HepG2 (cell line): ENCODE results near the gene TMEM114. TPM values are rescaled to one million over a fixed set of nuclear protein-coding genes. Genes with fewer than 3 reads are reported as not detected.

Experiments used
- AGO1 ChIP-seq: fragments of 200-400 bp; formaldehyde crosslinking; IDR thresholded peaks from 2 replicates; pipeline ENCODE4 v1.6.1; 2017; ENCODE audit warnings: mild to moderate bottlenecking, low read depth, low read length, moderate library complexity; ENCODE audit not compliant: poor library complexity, severe bottlenecking
- CSRNP1 ChIP-seq: sonication (generic); formaldehyde crosslinking; IDR thresholded peaks from 2 replicates; pipeline ENCODE4 v1.8.1; 2023; ENCODE audit warnings: mild to moderate bottlenecking, missing genetic modification reagents
- EEA1 ChIP-seq: sonication (generic); formaldehyde crosslinking; IDR thresholded peaks from 2 replicates; pipeline ENCODE4 v1.5.1; 2020; ENCODE audit warnings: mild to moderate bottlenecking, missing genetic modification reagents, borderline replicate concordance
- GMEB1 ChIP-seq: sonication (generic); formaldehyde crosslinking; IDR thresholded peaks from 2 replicates; pipeline ENCODE4 v1.5.1; 2020; ENCODE audit warnings: missing genetic modification reagents, mild to moderate bottlenecking, borderline replicate concordance
- GRHL1 ChIP-seq: sonication (generic); formaldehyde crosslinking; conservative IDR thresholded peaks from 2 replicates; pipeline ENCODE4 v1.8.0; 2022; ENCODE audit warnings: missing genetic modification reagents
- HNRNPL ChIP-seq: fragments of 200-400 bp; formaldehyde crosslinking; IDR thresholded peaks from 2 replicates; pipeline ENCODE4 v1.6.1; 2017; ENCODE audit warnings: mild to moderate bottlenecking, low read depth, low read length
- HNRNPLL ChIP-seq: fragments of 200-400 bp; formaldehyde crosslinking; IDR thresholded peaks from 2 replicates; pipeline ENCODE4 v1.6.1; 2017; ENCODE audit warnings: mild to moderate bottlenecking, low read depth, low read length; ENCODE audit not compliant: poor library complexity, severe bottlenecking
- HOXA3 ChIP-seq: sonication (generic); formaldehyde crosslinking; IDR thresholded peaks from 2 replicates; pipeline ENCODE4 v1.5.0; 2020; ENCODE audit warnings: missing genetic modification reagents
- IRF1 ChIP-seq: sonication (generic); formaldehyde crosslinking; IDR thresholded peaks from 2 replicates; pipeline ENCODE4 v1.4.0; 2020; ENCODE audit warnings: low read depth, mild to moderate bottlenecking, missing genetic modification reagents
- KAT7 ChIP-seq: IDR thresholded peaks from 2 replicates; pipeline ENCODE4 v1.6.1; 2018; ENCODE audit warnings: borderline replicate concordance, missing compliant biosample characterization
- KMT2A ChIP-seq: sonication (generic); formaldehyde crosslinking; IDR thresholded peaks from 2 replicates; pipeline ENCODE4 v1.4.0; 2020; ENCODE audit warnings: missing genetic modification reagents
- MED8 ChIP-seq: sonication (generic); formaldehyde crosslinking; IDR thresholded peaks from 2 replicates; pipeline ENCODE4 v1.8.1; 2023; ENCODE audit warnings: mild to moderate bottlenecking, missing genetic modification reagents; ENCODE audit not compliant: insufficient replicate concordance
- MEF2D ChIP-seq: sonication (generic); formaldehyde crosslinking; IDR thresholded peaks from 2 replicates; pipeline ENCODE4 v1.5.1; 2020; ENCODE audit warnings: mild to moderate bottlenecking, missing genetic modification reagents
- NCOR1 ChIP-seq: fragments of 200-600 bp; sonication (generic); IDR thresholded peaks from 2 replicates; pipeline ENCODE4 v1.7.0; 2017; ENCODE audit warnings: antibody characterized with exemption, low read length, borderline replicate concordance
- RXRA ChIP-seq: sonication (generic); formaldehyde crosslinking; IDR thresholded peaks from 2 replicates; pipeline ENCODE4 v1.5.1; 2020; ENCODE audit warnings: missing genetic modification reagents
- ZC3H13 ChIP-seq: sonication (generic); formaldehyde crosslinking; IDR thresholded peaks from 2 replicates; pipeline ENCODE4 v1.8.1; 2023; ENCODE audit warnings: mild to moderate bottlenecking, missing genetic modification reagents, moderate library complexity
- ZFY ChIP-seq: sonication (generic); formaldehyde crosslinking; IDR thresholded peaks from 2 replicates; pipeline ENCODE4 v1.4.0; 2020; ENCODE audit warnings: missing genetic modification reagents
- ZKSCAN1 ChIP-seq: fragments of 150-350 bp; IDR thresholded peaks from 2 replicates; pipeline ENCODE4 v1.6.1; 2014; ENCODE audit warnings: low read length
- ZNF451 ChIP-seq: sonication (generic); formaldehyde crosslinking; IDR thresholded peaks from 2 replicates; pipeline ENCODE4 v1.5.0; 2020; ENCODE audit warnings: mild to moderate bottlenecking, missing genetic modification reagents
- polyA plus RNA-seq, 8 experiments: library from polyadenylated mRNA; depleted of rRNA in 3 of 8; stranded (reverse) in 7 of 8; unstranded in 1 of 8; fragments of >200 nt; fragmentation: Illumina TruSeq in 4 of 8; extraction: Trizol in 4 of 8; gene quantifications; 2 replicates each; pipeline versions ENCODE4 v1.2.1 to v1.2.3, GENCODE V29; 2011 to 2016; ENCODE audit warnings: low read depth in 4 of 8, missing spikeins in 1 of 8, mixed read lengths in 1 of 8; ENCODE audit not compliant: insufficient read depth in 1 of 8
- total RNA-seq, 5 experiments: library from RNA; depleted of rRNA; stranded (reverse); fragments of >200 nt; fragmentation: Illumina TruSeq; extraction: Trizol; gene quantifications; 2 replicates each; pipeline ENCODE4 v1.2.3, GENCODE V29; 2016; ENCODE audit warnings: low read depth in 1 of 5
- TF ChIP-seq, protein P1 (sequence below): sonication (generic); formaldehyde crosslinking; conservative IDR thresholded peaks from 2 replicates; pipeline ENCODE4 v1.8.1; 2023; ENCODE audit warnings: missing genetic modification reagents
- TF ChIP-seq, protein P2 (sequence below): sonication (generic); formaldehyde crosslinking; conservative IDR thresholded peaks from 2 replicates; pipeline ENCODE4 v1.4.0; 2020; ENCODE audit warnings: missing genetic modification reagents

TMEM114 gene
- total and polyA plus RNA-seq, 2 of the 13 experiments (the other 11 are each of a cell fraction or from before 2014, with no cell fraction given), result not detected

DNA sequence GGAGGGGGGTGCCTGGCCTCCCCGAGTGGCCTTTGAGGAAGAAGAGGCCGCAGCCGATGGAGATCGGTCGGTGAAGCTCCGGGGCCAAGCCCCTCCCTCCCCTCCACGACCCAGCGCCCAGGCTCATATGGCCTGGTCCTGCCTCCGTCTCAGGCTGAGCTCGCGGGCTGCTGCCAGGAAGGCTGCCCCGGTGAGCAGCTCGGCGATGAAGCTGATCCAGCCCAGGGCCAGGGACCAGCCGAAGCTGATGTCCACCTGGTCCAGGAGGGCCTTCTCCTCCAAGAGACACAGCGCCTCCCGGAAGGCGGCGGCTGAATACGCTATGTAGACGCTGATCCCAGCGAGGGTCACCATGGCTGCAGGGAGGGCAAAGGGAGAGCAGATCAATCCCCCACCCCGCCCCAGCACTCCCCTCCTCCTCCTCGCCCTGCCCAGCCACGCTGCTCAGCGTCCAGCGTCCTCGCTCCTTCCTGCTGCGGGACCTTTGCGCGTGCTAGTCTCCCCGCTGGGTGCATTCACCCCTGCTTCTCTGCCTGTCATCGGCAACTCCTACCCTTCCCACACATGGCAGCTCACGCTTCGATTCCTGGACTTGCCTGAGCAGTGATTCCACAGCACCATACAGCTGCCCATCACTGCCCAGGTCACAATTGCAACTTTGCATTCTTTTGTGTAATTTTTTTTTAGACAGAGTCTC lies 20.5 kb downstream of the TMEM114 start (continued):
- no peak for TF ChIP-seq MED8 (CRISPR knock-in tag)
- no peak for TF ChIP-seq GMEB1 (CRISPR knock-in tag)
- no peak for TF ChIP-seq ZKSCAN1
- 0 out of 2 replicates have a peak, but pooled peaks have one; percentile 6 for TF ChIP-seq MEF2D
- TF ChIP-seq HOXA3 (CRISPR knock-in tag), result peak; percentile 37; the same call in 1 of the 2 replicates
- no peak for TF ChIP-seq IRF1 (CRISPR knock-in tag)
- TF ChIP-seq KAT7 (CRISPR knock-in tag), result no peak
- no peak for TF ChIP-seq AGO1
- TF ChIP-seq ZFY (CRISPR knock-in tag), result 0 out of 2 replicates have a peak, but pooled peaks have one; percentile 23
- TF ChIP-seq NCOR1, result no peak
- TF ChIP-seq HNRNPLL, result peak; percentile 33
- no peak for TF ChIP-seq ZC3H13 (CRISPR knock-in tag)
- no peak for TF ChIP-seq CSRNP1
- 0 out of 2 replicates have a peak, but pooled peaks have one; percentile 18 for TF ChIP-seq EEA1 (CRISPR knock-in tag)
- TF ChIP-seq ZNF451, result no peak
- no peak; the same call in 1 of the 2 replicates for TF ChIP-seq RXRA (CRISPR knock-in tag)
- no peak for TF ChIP-seq HNRNPL
- no peak for TF ChIP-seq GRHL1
- TF ChIP-seq, protein P1, sequence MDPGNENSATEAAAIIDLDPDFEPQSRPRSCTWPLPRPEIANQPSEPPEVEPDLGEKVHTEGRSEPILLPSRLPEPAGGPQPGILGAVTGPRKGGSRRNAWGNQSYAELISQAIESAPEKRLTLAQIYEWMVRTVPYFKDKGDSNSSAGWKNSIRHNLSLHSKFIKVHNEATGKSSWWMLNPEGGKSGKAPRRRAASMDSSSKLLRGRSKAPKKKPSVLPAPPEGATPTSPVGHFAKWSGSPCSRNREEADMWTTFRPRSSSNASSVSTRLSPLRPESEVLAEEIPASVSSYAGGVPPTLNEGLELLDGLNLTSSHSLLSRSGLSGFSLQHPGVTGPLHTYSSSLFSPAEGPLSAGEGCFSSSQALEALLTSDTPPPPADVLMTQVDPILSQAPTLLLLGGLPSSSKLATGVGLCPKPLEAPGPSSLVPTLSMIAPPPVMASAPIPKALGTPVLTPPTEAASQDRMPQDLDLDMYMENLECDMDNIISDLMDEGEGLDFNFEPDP (CRISPR knock-in tag), result no peak
- TF ChIP-seq KMT2A (CRISPR knock-in tag), result no peak
- TF ChIP-seq, protein P2, sequence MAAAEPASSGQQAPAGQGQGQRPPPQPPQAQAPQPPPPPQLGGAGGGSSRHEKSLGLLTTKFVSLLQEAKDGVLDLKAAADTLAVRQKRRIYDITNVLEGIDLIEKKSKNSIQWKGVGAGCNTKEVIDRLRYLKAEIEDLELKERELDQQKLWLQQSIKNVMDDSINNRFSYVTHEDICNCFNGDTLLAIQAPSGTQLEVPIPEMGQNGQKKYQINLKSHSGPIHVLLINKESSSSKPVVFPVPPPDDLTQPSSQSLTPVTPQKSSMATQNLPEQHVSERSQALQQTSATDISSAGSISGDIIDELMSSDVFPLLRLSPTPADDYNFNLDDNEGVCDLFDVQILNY (CRISPR knock-in tag), result 0 out of 2 replicates have a peak, but pooled peaks have one; percentile 35
